Measurements from ENCODE around the gene ZSCAN10.
"Not testable (repeated sequence)": the region's sequence is repeated elsewhere in the genome, so short reads cannot be mapped to it uniquely, and the experiment has no call there.

The ZSCAN10 gene

DNA sequence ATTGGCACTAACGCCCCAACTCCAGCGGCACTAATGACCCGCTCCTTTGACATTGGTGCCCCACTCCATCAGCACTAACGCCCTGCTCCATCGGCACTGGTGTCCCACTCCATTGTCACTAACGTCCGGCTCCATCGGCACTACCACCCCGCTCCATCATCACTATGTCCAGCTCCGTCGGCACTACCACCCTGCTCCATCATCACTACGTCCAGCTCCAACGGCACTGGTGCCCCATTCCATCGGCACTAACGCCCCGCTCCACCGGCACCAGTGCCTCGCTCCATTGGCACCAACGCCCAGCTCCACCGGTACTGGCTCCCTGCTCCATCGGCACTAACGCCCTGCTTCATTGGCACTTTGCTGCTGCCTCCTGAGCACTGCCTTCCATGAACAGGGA lies 43.2 kb upstream of the ZSCAN10 start:
- TF ChIP-seq, protein P1, sequence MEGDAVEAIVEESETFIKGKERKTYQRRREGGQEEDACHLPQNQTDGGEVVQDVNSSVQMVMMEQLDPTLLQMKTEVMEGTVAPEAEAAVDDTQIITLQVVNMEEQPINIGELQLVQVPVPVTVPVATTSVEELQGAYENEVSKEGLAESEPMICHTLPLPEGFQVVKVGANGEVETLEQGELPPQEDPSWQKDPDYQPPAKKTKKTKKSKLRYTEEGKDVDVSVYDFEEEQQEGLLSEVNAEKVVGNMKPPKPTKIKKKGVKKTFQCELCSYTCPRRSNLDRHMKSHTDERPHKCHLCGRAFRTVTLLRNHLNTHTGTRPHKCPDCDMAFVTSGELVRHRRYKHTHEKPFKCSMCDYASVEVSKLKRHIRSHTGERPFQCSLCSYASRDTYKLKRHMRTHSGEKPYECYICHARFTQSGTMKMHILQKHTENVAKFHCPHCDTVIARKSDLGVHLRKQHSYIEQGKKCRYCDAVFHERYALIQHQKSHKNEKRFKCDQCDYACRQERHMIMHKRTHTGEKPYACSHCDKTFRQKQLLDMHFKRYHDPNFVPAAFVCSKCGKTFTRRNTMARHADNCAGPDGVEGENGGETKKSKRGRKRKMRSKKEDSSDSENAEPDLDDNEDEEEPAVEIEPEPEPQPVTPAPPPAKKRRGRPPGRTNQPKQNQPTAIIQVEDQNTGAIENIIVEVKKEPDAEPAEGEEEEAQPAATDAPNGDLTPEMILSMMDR (IDR thresholded peaks at IDR 0.05; ENCODE audit: insufficient read depth, low read length, poor library complexity, severe bottlenecking), result no peak
- H3K4me3 ChIP-seq (replicated peaks; ENCODE audit: low read depth, low read length), result no peak overlapping the region
- H3K36me3 ChIP-seq (ENCODE audit: control insufficient read depth, insufficient read depth, low read length), result no peaks in the 10 kb centered on the region; the same call in none of the 2 replicates
- H3K27me3 ChIP-seq (replicated peaks; ENCODE audit: control insufficient read depth, insufficient read depth, low read length), result no peaks in the 10 kb centered on the region; the same call in 1 of the 2 replicates
- no peak for DNase-seq (ENCODE audit: extremely low read depth, insufficient read length)

DNA sequence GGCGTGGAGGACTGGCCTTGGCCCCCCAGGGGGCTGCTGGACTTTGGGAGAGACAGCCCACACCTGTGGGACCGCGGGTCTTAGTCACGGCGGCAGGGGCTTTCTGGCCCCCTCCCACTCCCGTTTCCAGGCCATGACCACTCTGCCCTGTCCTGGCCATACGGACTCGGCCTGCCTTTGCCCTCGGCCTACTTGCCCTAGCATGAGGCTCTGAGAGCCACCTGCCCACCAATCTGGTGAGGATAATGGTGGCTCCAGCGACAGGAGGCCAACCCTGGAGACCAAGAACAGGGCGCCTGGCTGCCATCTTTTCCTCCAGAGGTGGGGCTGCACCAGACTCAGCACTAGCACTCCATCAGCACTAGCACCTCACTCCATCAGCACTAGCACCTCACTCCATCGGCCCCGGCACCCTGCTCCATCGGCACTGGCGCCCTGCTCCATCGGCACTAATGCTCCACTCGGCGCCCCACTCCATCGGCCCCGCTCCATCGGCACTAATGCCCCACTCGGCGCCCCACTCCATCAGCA lies 42.8 kb upstream of the ZSCAN10 start:
- no peak for DNase-seq (ENCODE audit: extremely low read depth, insufficient read length)
- TF ChIP-seq, protein P1 (IDR thresholded peaks at IDR 0.05; ENCODE audit: insufficient read depth, low read length, poor library complexity, severe bottlenecking), result no peak
- H3K36me3 ChIP-seq (ENCODE audit: control insufficient read depth, insufficient read depth, low read length), result no peaks in the 10 kb centered on the region; the same call in none of the 2 replicates
- no peaks in the 10 kb centered on the region; the same call in 1 of the 2 replicates for H3K27me3 ChIP-seq (replicated peaks; ENCODE audit: control insufficient read depth, insufficient read depth, low read length)
- H3K4me3 ChIP-seq (replicated peaks; ENCODE audit: low read depth, low read length), result no peak overlapping the region

DNA sequence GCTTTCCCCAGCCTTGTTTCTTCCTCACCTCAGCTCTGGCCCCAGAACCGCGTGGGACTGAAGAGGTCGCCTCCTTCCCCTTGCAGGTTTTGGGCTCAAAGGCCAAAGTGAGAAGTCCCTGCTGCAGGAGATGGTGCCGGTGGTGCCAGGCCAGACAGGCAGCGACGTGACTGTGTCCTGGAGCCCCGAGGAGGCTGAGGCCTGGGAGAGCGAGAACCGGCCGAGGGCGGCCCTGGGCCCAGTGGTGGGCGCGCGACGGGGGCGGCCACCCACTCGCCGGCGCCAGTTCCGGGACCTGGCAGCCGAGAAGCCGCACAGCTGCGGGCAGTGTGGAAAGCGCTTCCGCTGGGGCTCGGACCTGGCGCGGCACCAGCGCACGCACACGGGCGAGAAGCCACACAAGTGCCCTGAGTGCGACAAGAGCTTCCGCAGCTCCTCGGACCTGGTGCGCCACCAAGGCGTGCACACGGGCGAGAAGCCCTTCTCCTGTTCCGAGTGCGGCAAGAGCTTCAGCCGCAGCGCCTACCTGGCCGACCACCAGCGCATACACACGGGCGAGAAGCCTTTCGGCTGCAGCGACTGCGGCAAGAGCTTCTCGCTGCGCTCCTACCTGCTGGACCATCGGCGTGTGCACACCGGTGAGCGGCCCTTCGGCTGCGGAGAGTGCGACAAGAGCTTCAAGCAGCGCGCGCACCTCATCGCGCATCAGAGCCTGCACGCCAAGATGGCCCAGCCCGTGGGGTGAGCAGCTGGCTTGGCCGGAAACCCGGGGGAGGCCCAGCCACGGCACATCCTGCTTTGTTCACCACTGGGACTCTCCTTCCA lies 41.7 kb upstream of the ZSCAN10 start:
- TF ChIP-seq, protein P1 (IDR thresholded peaks at IDR 0.05; ENCODE audit: insufficient read depth, low read length, poor library complexity, severe bottlenecking), result no peak
- H3K36me3 ChIP-seq (ENCODE audit: control insufficient read depth, insufficient read depth, low read length), result no peaks in the 10 kb centered on the region; the same call in none of the 2 replicates
- H3K27me3 ChIP-seq (replicated peaks; ENCODE audit: control insufficient read depth, insufficient read depth, low read length), result no peaks in the 10 kb centered on the region; the same call in 1 of the 2 replicates
- DNase-seq (ENCODE audit: extremely low read depth, insufficient read length), result no peak
- H3K4me3 ChIP-seq (replicated peaks; ENCODE audit: low read depth, low read length), result no peak overlapping the region

DNA sequence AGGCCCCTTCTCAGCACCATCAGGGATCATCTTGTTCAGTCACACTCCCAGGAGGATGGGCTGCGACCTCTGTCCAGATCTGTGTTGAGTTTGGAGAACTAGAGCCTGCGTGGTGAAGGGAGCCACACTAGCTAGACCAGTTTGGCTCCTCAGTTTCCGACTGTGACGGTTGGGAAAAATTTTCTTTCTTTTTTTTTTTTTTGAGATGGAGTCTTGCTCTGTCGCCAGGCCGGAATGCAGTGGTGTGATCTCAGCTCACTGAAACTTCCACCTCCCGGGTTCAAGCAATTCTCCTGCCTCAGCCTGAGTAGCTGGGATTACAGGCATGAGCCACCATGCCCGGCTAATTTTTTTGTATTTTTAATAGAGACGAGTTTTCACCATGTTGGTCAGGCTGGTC lies 40.5 kb upstream of the ZSCAN10 start:
- not testable (repeated sequence) for H3K36me3 ChIP-seq (ENCODE audit: control insufficient read depth, insufficient read depth, low read length); H3K27me3 ChIP-seq (replicated peaks; ENCODE audit: control insufficient read depth, insufficient read depth, low read length); DNase-seq (ENCODE audit: extremely low read depth, insufficient read length); H3K4me3 ChIP-seq (replicated peaks; ENCODE audit: low read depth, low read length)

DNA sequence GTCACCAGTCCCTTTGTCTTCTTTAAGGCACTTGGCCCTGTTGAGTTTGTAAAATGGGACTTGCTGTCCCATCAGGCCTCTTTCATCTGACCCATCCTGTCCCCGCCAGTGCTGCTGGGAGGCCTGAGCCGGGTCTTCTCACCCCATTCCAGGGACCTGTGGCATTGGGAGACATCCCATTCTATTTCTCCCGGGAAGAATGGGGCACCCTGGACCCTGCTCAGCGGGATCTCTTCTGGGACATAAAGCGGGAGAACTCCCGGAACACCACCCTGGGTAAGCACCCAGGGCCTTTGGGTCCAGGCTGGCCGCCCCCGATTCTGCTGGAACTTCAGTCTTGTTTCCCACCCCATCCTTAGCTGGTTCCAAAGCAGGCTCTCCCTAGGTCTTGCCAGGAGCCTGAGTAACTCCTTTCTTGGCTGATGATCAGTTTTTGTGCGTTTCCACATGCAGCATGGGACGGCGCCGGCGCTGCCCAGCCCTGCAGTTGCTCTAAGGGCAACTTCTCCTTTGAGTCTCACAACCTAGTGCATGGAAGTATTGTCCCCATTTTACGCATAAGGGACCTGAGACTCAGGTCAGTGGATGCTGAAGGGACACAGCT lies 39.8 kb upstream of the ZSCAN10 start:
- DNase-seq (ENCODE audit: extremely low read depth, insufficient read length), result no peak
- no peaks in the 10 kb centered on the region; the same call in none of the 2 replicates for H3K36me3 ChIP-seq (ENCODE audit: control insufficient read depth, insufficient read depth, low read length)
- TF ChIP-seq, protein P1 (IDR thresholded peaks at IDR 0.05; ENCODE audit: insufficient read depth, low read length, poor library complexity, severe bottlenecking), result no peak
- H3K4me3 ChIP-seq (replicated peaks; ENCODE audit: low read depth, low read length), result no peak overlapping the region
- H3K27me3 ChIP-seq (replicated peaks; ENCODE audit: control insufficient read depth, insufficient read depth, low read length), result no peaks in the 10 kb centered on the region

DNA sequence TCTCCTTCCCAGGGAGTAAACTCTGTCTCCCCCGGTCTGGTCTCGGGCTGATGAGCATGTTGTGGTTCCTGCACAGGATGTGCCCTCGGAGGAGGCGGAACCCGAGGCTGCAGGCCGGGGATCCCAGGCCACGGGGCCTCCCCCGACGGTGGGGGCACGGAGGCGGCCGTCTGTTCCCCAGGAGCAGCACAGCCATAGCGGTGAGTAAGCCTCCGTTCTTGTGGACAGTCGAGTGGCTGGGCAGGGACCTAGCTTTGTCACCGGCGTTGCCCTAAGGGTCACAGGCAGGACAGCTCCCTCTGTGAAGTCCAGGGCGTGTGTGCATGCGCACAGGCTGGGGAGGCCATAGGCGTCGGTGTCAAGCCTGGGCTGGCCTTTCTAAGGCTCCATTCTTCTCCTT lies 39.2 kb upstream of the ZSCAN10 start:
- DNase-seq (ENCODE audit: extremely low read depth, insufficient read length), result no peak
- Histone ChIP-seq H3K36me3 (ENCODE audit: control insufficient read depth, insufficient read depth, low read length) (no peaks in the 10 kb centered on the region; the same call in none of the 2 replicates), H3K4me3 (replicated peaks; ENCODE audit: low read depth, low read length) (no peak overlapping the region), H3K27me3 (replicated peaks; ENCODE audit: control insufficient read depth, insufficient read depth, low read length) (no peaks in the 10 kb centered on the region)
- TF ChIP-seq, protein P1 (IDR thresholded peaks at IDR 0.05; ENCODE audit: insufficient read depth, low read length, poor library complexity, severe bottlenecking), result no peak

Measured in GM06990 (cell line).